ENCODE measurements around the gene MNX1. TPM values are rescaled to one million over a fixed set of nuclear protein-coding genes. Genes with fewer than 3 reads are reported as not detected.

Gene MNX1
- total and polyA plus RNA-seq, 2 of the 4 experiments (the other 2 are of a cell fraction), result not detected

DNA sequence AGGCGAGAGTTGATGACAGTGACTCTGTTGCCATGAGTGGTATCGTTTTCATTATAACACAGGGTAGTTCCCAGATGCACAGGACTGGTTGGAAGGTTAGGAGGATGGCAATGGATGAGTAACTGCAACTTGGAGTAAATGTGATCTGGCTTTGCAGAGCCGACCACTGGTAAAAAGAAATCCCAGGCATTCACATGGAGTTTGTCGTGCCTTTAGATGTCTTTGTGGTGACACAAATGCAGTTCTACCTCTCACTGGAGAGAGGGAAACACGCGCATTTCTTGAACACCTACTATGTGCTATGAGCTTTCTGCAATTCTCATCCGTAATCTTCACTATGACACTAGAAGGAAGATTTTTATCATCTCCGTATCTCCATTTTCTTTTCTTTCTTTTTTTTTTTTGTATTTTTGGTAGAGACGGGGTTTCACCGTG lies 1.7 kb upstream of the MNX1 start:
- H3K9me3 ChIP-seq (ENCODE audit: control insufficient read depth, insufficient read depth, low read length), result no peaks in the 10 kb centered on the region
- ChIA-PET CTCF (interaction anchor here (1.0 kb wide), 1 partner anchor 16 kb away, joined by 3 read pairs; no protein-coding TSS in a partner anchor), POLR2A (ENCODE audit: unreplicated experiment) (no interaction called here)
- no peaks in the 10 kb centered on the region; the same call in 1 of the 2 replicates for H4K20me1 ChIP-seq (ENCODE audit: insufficient read depth, low read length)
- no peak overlapping the region for H3K56ac ChIP-seq (ENCODE audit: extremely low read depth, insufficient read depth, low read length)
- intact Hi-C loops (cut with micrococcal nuclease) (no loop called here), dilution Hi-C loops (cut with HindIII; ENCODE audit: low sequenced_read_pairs, unreplicated experiment) (no loop called here), in situ Hi-C loops (cut with MboI; ENCODE audit: low sequenced_read_pairs) (no loop called here)
- ATAC-seq (ENCODE audit: low read depth) (no peak), DNase-seq (no peak)
- H3K9me1 ChIP-seq (ENCODE audit: insufficient read depth, low read length), result no peaks in the 10 kb centered on the region
- H2BK5ac ChIP-seq (ENCODE audit: low read depth, low read length, poor library complexity, severe bottlenecking), result no peak overlapping the region
- no peak overlapping the region for H2AK5ac ChIP-seq (ENCODE audit: low read depth, low read length)
- WGBS, 2 experiments (ENCODE audit: extremely low coverage in 2 of 2, insufficient read length in 1 of 2), result no CpG with 5 or more reads among the region's 10 CpGs
- BruUV-seq (replicated peaks), result no TSS peak
- H2BK15ac ChIP-seq (ENCODE audit: low read depth, low read length), result no peak overlapping the region
- no peak overlapping the region for H2BK120ac ChIP-seq (ENCODE audit: low read depth, low read length)
- no peak overlapping the region for H2AFZ ChIP-seq (replicated peaks; ENCODE audit: low read length, poor library complexity)
- no peak overlapping the region for H3K14ac ChIP-seq (replicated peaks; ENCODE audit: low read depth, low read length)
- H3K27ac ChIP-seq (ENCODE audit: insufficient read depth, low read length), result no peak overlapping the region
- H4K91ac ChIP-seq (ENCODE audit: insufficient read depth, low read depth, low read length), result no peak overlapping the region
- no peak overlapping the region for H3K4me2 ChIP-seq (ENCODE audit: low read depth, low read length)
- no peak overlapping the region for H2BK20ac ChIP-seq (ENCODE audit: low read depth, low read length)
- no peak overlapping the region for H3K18ac ChIP-seq (ENCODE audit: low read depth, low read length)
- no peak overlapping the region for H4K8ac ChIP-seq (ENCODE audit: low read depth in 2 of 2, low read length in 2 of 2)
- H3K36me3 ChIP-seq (ENCODE audit: control insufficient read depth, insufficient read depth, low read length), result no peaks in the 10 kb centered on the region
- no peak overlapping the region for H3K4me3 ChIP-seq (ENCODE audit: insufficient read depth, low read depth, low read length)
- H4K5ac ChIP-seq (ENCODE audit: low read depth, low read length), result no peak overlapping the region
- H3K9ac ChIP-seq (ENCODE audit: low read depth, low read length), result no peak overlapping the region
- H3K27me3 ChIP-seq (ENCODE audit: control insufficient read depth, insufficient read depth, low read length), result peaks cover 94% of the 10 kb centered on the region
- H3K4ac ChIP-seq (ENCODE audit: low read depth, low read length), result no peak overlapping the region
- no peaks in the 10 kb centered on the region for H3K79me1 ChIP-seq (ENCODE audit: low read depth in 1 of 2, low read length in 2 of 2)
- H3K4me1 ChIP-seq (ENCODE audit: control insufficient read depth, insufficient read depth, low read length), result no peaks in the 10 kb centered on the region
- no peak overlapping the region for H3K23ac ChIP-seq (ENCODE audit: low read depth, low read length)
- no peak overlapping the region for H2AK9ac ChIP-seq (replicated peaks; ENCODE audit: low read depth, low read length, poor library complexity)
- TF ChIP-seq BHLHE40 (IDR thresholded peaks at IDR 0.05; ENCODE audit: low read depth, low read length) (no peak), CHD1 (IDR thresholded peaks at IDR 0.05; ENCODE audit: low read depth, low read length) (no peak), RCOR1 (IDR thresholded peaks at IDR 0.05; ENCODE audit: insufficient replicate concordance, low read length) (no peak), RFX5 (IDR thresholded peaks at IDR 0.05; ENCODE audit: low read depth, low read length) (no peak), CEBPB (IDR thresholded peaks at IDR 0.05; ENCODE audit: low read depth, low read length) (no peak), MAFK (IDR thresholded peaks at IDR 0.05; ENCODE audit: low read depth, low read length) (no peak), FOS (IDR thresholded peaks at IDR 0.05; ENCODE audit: low read depth, low read length) (no peak), MAZ (IDR thresholded peaks at IDR 0.05; ENCODE audit: borderline replicate concordance, low read depth, low read length) (no peak), MXI1 (IDR thresholded peaks at IDR 0.05; ENCODE audit: borderline replicate concordance, low read depth, low read length) (no peak), SMC3 (IDR thresholded peaks at IDR 0.05; ENCODE audit: low read depth, low read length) (no peak), RAD21 (IDR thresholded peaks at IDR 0.05; ENCODE audit: low read length) (no peak), NFE2L2 (IDR thresholded peaks at IDR 0.05; ENCODE audit: low read depth, low read length) (no peak), POLR2A (IDR thresholded peaks at IDR 0.05; ENCODE audit: low read depth, low read length) (no peak)
- TF ChIP-seq, protein P1, sequence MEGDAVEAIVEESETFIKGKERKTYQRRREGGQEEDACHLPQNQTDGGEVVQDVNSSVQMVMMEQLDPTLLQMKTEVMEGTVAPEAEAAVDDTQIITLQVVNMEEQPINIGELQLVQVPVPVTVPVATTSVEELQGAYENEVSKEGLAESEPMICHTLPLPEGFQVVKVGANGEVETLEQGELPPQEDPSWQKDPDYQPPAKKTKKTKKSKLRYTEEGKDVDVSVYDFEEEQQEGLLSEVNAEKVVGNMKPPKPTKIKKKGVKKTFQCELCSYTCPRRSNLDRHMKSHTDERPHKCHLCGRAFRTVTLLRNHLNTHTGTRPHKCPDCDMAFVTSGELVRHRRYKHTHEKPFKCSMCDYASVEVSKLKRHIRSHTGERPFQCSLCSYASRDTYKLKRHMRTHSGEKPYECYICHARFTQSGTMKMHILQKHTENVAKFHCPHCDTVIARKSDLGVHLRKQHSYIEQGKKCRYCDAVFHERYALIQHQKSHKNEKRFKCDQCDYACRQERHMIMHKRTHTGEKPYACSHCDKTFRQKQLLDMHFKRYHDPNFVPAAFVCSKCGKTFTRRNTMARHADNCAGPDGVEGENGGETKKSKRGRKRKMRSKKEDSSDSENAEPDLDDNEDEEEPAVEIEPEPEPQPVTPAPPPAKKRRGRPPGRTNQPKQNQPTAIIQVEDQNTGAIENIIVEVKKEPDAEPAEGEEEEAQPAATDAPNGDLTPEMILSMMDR (conservative IDR thresholded peaks at IDR 0.05; ENCODE audit: low read depth, low read length), result no peak
- TF ChIP-seq, protein P2, sequence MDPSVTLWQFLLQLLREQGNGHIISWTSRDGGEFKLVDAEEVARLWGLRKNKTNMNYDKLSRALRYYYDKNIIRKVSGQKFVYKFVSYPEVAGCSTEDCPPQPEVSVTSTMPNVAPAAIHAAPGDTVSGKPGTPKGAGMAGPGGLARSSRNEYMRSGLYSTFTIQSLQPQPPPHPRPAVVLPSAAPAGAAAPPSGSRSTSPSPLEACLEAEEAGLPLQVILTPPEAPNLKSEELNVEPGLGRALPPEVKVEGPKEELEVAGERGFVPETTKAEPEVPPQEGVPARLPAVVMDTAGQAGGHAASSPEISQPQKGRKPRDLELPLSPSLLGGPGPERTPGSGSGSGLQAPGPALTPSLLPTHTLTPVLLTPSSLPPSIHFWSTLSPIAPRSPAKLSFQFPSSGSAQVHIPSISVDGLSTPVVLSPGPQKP (IDR thresholded peaks at IDR 0.05; ENCODE audit: borderline replicate concordance, low read depth, low read length), result no peak
- TF ChIP-seq, protein P3, sequence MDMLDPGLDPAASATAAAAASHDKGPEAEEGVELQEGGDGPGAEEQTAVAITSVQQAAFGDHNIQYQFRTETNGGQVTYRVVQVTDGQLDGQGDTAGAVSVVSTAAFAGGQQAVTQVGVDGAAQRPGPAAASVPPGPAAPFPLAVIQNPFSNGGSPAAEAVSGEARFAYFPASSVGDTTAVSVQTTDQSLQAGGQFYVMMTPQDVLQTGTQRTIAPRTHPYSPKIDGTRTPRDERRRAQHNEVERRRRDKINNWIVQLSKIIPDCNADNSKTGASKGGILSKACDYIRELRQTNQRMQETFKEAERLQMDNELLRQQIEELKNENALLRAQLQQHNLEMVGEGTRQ (IDR thresholded peaks at IDR 0.05; ENCODE audit: low read depth, low read length), result no peak

All from IMR-90 (cell line).